Left lung (tissue), 10 donors: ENCODE data around the gene GDF10. TPM values are rescaled to one million over a fixed set of nuclear protein-coding genes. Genes with fewer than 3 reads are reported as not detected.
A peak's percentile ranks its signal among the peaks of the same experiment; 100 is the strongest.

Experiments
- ATAC-seq: fragments of 200-7000 bp; cut with Tn5 transposase; one replicate; pipeline ENCODE4 v1.9.1; 2020; ENCODE audit warnings: moderate library complexity
- DNase-seq, 4 donors: peaks; one replicate each; pipeline ENCODE4 v3.0.0-alpha.2; 2013 to 2020
- H3K27ac ChIP-seq, 2 donors: fragments of 200-600 bp; sonication (generic) in 1 of 2; one replicate each; pipeline versions ENCODE4 v1.5.0 to v1.8.0; 2020 to 2021
- H3K27me3 ChIP-seq, 2 donors: fragments of 200-600 bp; sonication (generic) in 1 of 2; one replicate each; pipeline versions ENCODE4 v1.5.0 to v1.8.0; 2020 to 2021
- H3K36me3 ChIP-seq, 2 donors: fragments of 200-600 bp; sonication (generic) in 1 of 2; one replicate each; pipeline versions ENCODE4 v1.5.0 to v1.8.0; 2020 to 2021
- H3K4me1 ChIP-seq, 2 donors: fragments of 200-600 bp; one replicate each; pipeline ENCODE4 v1.8.0; 2021
- H3K4me3 ChIP-seq, 2 donors: fragments of 200-600 bp; sonication (generic) in 1 of 2; one replicate each; pipeline versions ENCODE4 v1.5.0 to v1.8.0; 2020 to 2021; ENCODE audit warnings: mild to moderate bottlenecking in 1 of 2
- H3K9me3 ChIP-seq, 2 donors: fragments of 200-600 bp; sonication (generic) in 1 of 2; one replicate each; pipeline versions ENCODE4 v1.5.0 to v1.8.0; 2020 to 2021
- CTCF ChIP-seq, 2 donors: fragments of 200-600 bp; sonication (generic) in 1 of 2; IDR thresholded peaks; one replicate each; pipeline versions ENCODE4 v1.5.0 to v1.8.0; 2021; ENCODE audit warnings: antibody characterized with exemption in 2 of 2
- intact Hi-C, 2 donors: fragments of 100-400 bp; cut with DNase I; formaldehyde crosslinking; loops; one replicate each; pipeline versions ENCODE4 v1.11.2 to v1.14.2; 2022
- polyA plus RNA-seq, 6 donors: library from polyadenylated mRNA; unstranded; fragments of 120-200 nt; gene quantifications; one replicate each; pipeline ENCODE4 v1.2.1, GENCODE V29; 2013; ENCODE audit not compliant: insufficient read length in 6 of 6
- total RNA-seq, 2 donors: library from RNA; stranded (reverse); fragmentation: NEBNext Ultra II Directional; extraction: Animal tissue kit (Norgen Biotek cat#: 25700); gene quantifications; one replicate each; pipeline ENCODE4 v1.2.1, GENCODE V29; 2021
- donor health status: DM: no; HTN: yes; CAD: no.
- donor health status: DM: no; HTN: no; CAD: no.

The GDF10 gene
- total and polyA plus RNA-seq, 8 donors = 9.4 to 169 (median 102) TPM

- intact Hi-C loops = no loop called here
- Histone ChIP-seq H3K27me3 (no peaks in the 10 kb centered on the region), H3K9me3 (no peaks in the 10 kb centered on the region), H3K4me1 (no peaks in the 10 kb centered on the region), H3K36me3 (no peaks in the 10 kb centered on the region), H3K4me3 (no peak overlapping the region), H3K27ac (no peak overlapping the region)
- TF ChIP-seq CTCF (IDR thresholded peaks at IDR 0.05) = no peak
- ATAC-seq = no peak
- no peak for DNase-seq
Measured at GRCh38 chr10:47359626-47360418, 59.8 kb downstream of the GDF10 start.

GRCh38 chr10:47360419-47361040, 60.5 kb downstream of the GDF10 start:
- ATAC-seq (no peak), DNase-seq (no peak)
- no peak overlapping the region for H3K4me3 ChIP-seq
- H3K27me3 ChIP-seq = no peaks in the 10 kb centered on the region
- intact Hi-C loops = no loop called here
- H3K4me1 ChIP-seq = no peaks in the 10 kb centered on the region
- H3K27ac ChIP-seq = no peak overlapping the region
- H3K9me3 ChIP-seq = no peaks in the 10 kb centered on the region
- no peaks in the 10 kb centered on the region for H3K36me3 ChIP-seq
- TF ChIP-seq CTCF (IDR thresholded peaks at IDR 0.05) = no peak

GRCh38 chr10:47361293-47361692, 61.3 kb downstream of the GDF10 start:
- Histone ChIP-seq H3K4me1 (no peaks in the 10 kb centered on the region), H3K9me3 (no peaks in the 10 kb centered on the region), H3K27me3 (no peaks in the 10 kb centered on the region), H3K27ac (no peak overlapping the region), H3K4me3 (no peak overlapping the region), H3K36me3 (no peaks in the 10 kb centered on the region)
- DNase-seq (no peak), ATAC-seq (peak; percentile 84)
- intact Hi-C loops = no loop called here
- peak; percentile 67 to 73 for TF ChIP-seq CTCF (IDR thresholded peaks at IDR 0.05)

- Histone ChIP-seq H3K27ac (no peak overlapping the region), H3K36me3 (no peaks in the 10 kb centered on the region), H3K9me3 (no peaks in the 10 kb centered on the region), H3K27me3 (no peaks in the 10 kb centered on the region), H3K4me3 (no peak overlapping the region), H3K4me1 (no peaks in the 10 kb centered on the region)
- no peak for DNase-seq
- no peak for ATAC-seq
- intact Hi-C loops = no loop called here
- TF ChIP-seq CTCF (IDR thresholded peaks at IDR 0.05) = no peak
Measured at GRCh38 chr10:47362199-47362598, 62.2 kb downstream of the GDF10 start.

Other genes with a start within 250 kb of the GDF10 start
- not detected for gene GDF2, start 22.3 kb downstream of the GDF10 start, total RNA-seq
- under 1 TPM; 0.20 to 0.39 (median 0.23) TPM for gene GDF2, start 22.3 kb downstream of the GDF10 start, polyA plus RNA-seq
- gene RBP3, start 48.2 kb downstream of the GDF10 start, total RNA-seq = not detected
- under 1 TPM in 3 of 6 donors, not detected in 3; 0.07 to 0.14 (median 0.09) TPM for gene RBP3, start 48.2 kb downstream of the GDF10 start, polyA plus RNA-seq
- under 1 TPM; 0.38 to 0.73 TPM for gene ZNF488, start 84.1 kb downstream of the GDF10 start, total RNA-seq
- 1 to 10 TPM; 1.6 to 3.1 (median 2.3) TPM for gene ZNF488, start 84.1 kb downstream of the GDF10 start, polyA plus RNA-seq
- gene ANXA8, start 183.9 kb downstream of the GDF10 start, total RNA-seq = 1 to 10 TPM; 3.0 to 7.7 TPM
- gene ANXA8, start 183.9 kb downstream of the GDF10 start, polyA plus RNA-seq = 1 to 10 TPM in 5 of 6 donors, under 1 TPM in 1; 1.00 to 3.0 (median 2.3) TPM
- not detected for gene FAM25G, start 191.5 kb downstream of the GDF10 start, total RNA-seq
- not detected for gene FAM25G, start 191.5 kb downstream of the GDF10 start, polyA plus RNA-seq
- 1 to 10 TPM; 6.3 to 7.8 TPM for gene AGAP9, start 223.4 kb downstream of the GDF10 start, total RNA-seq
- gene AGAP9, start 223.4 kb downstream of the GDF10 start, polyA plus RNA-seq = 10 to 100 TPM in 5 of 6 donors, 1 to 10 TPM in 1; 7.8 to 45.9 (median 24.5) TPM